ENCODE measurements around the gene GPR4.

Gene GPR4

GRCh38 chr19:45547965-45548609 is 53.9 kb downstream of the GPR4 start:
- DNase-seq (ENCODE audit: low read depth) = no peak

- no peak for DNase-seq (ENCODE audit: low read depth)
Measured at GRCh38 chr19:45547211-45547770, 54.7 kb downstream of the GPR4 start.

GRCh38 chr19:45542234-45542668 is 59.8 kb downstream of the GPR4 start:
- no peak for DNase-seq (ENCODE audit: low read depth)

Measured in fibroblast of the conjunctiva (primary cell).